ENCODE measurements around the gene TFF3. TPM values are rescaled to one million over a fixed set of nuclear protein-coding genes. Genes with fewer than 3 reads are reported as not detected.

Gene TFF3
- total RNA-seq, 1 donor from 2014 or later, result not detected

- H3K9ac ChIP-seq, result no peak overlapping the region
- no peak overlapping the region for H3K4me3 ChIP-seq
- no peak overlapping the region for H3K27ac Mint-ChIP-seq
- H3K9me3 ChIP-seq (ENCODE audit: low read depth), result no peaks in the 10 kb centered on the region
- no peaks in the 10 kb centered on the region for H3K79me2 ChIP-seq (ENCODE audit: low read depth)
- H3K4me2 ChIP-seq, result no peak overlapping the region
- no peak for DNase-seq (ENCODE audit: low spot score)
- no peaks in the 10 kb centered on the region for H3K36me3 ChIP-seq
- no peaks in the 10 kb centered on the region for H3K36me3 Mint-ChIP-seq
- H3K9me3 Mint-ChIP-seq, result peaks cover 3% of the 10 kb centered on the region
- peaks cover 17% of the 10 kb centered on the region for H3K27me3 Mint-ChIP-seq (ENCODE audit: insufficient read depth, low read depth)
- no peaks in the 10 kb centered on the region for H3K27me3 ChIP-seq
- no peaks in the 10 kb centered on the region for H3K4me1 ChIP-seq
- no peak overlapping the region for H3K27ac ChIP-seq
- no peaks in the 10 kb centered on the region for H3F3A ChIP-seq (ENCODE audit: low read depth)
- H4K20me1 ChIP-seq (ENCODE audit: low read depth), result no peaks in the 10 kb centered on the region
- no peak overlapping the region for H3K4me3 Mint-ChIP-seq
- H3K4me1 Mint-ChIP-seq, result no peaks in the 10 kb centered on the region
- TF ChIP-seq CTCF (IDR thresholded peaks at IDR 0.05) (no peak), EZH2 (IDR thresholded peaks at IDR 0.05) (no peak), EZH2phosphoT487 (IDR thresholded peaks at IDR 0.05) (no peak)
- H2AFZ ChIP-seq (replicated peaks), result no peak overlapping the region
Measured at GRCh38 chr21:42282021-42282420, 33.2 kb downstream of the TFF3 start.

GRCh38 chr21:42281181-42281680 lies 34.0 kb downstream of the TFF3 start:
- Histone ChIP-seq H4K20me1 (ENCODE audit: low read depth) (no peaks in the 10 kb centered on the region), H3K9me3 (ENCODE audit: low read depth) (no peaks in the 10 kb centered on the region), H3K4me3 (no peak overlapping the region), H3K4me1 (no peaks in the 10 kb centered on the region), H3K27ac (no peak overlapping the region), H3K9ac (no peak overlapping the region), H3F3A (ENCODE audit: low read depth) (no peaks in the 10 kb centered on the region), H3K27me3 (no peaks in the 10 kb centered on the region), H2AFZ (replicated peaks) (no peak overlapping the region), H3K79me2 (ENCODE audit: low read depth) (no peaks in the 10 kb centered on the region), H3K36me3 (no peaks in the 10 kb centered on the region), H3K4me2 (no peak overlapping the region)
- TF ChIP-seq EZH2phosphoT487 (IDR thresholded peaks at IDR 0.05) (no peak), CTCF (IDR thresholded peaks at IDR 0.05) (no peak), EZH2 (IDR thresholded peaks at IDR 0.05) (no peak)
- DNase-seq (ENCODE audit: low spot score), result no peak
- Mint-ChIP-seq H3K9me3 (no peaks in the 10 kb centered on the region), H3K27ac (no peak overlapping the region), H3K36me3 (no peaks in the 10 kb centered on the region), H3K4me3 (no peak overlapping the region), H3K27me3 (ENCODE audit: insufficient read depth, low read depth) (peaks cover 16% of the 10 kb centered on the region), H3K4me1 (no peaks in the 10 kb centered on the region)

- TF ChIP-seq EZH2 (IDR thresholded peaks at IDR 0.05), result no peak
- no peak for TF ChIP-seq EZH2phosphoT487 (IDR thresholded peaks at IDR 0.05)
- TF ChIP-seq CTCF (IDR thresholded peaks at IDR 0.05), result no peak
- Mint-ChIP-seq H3K36me3 (no peaks in the 10 kb centered on the region), H3K4me3 (no peak overlapping the region), H3K27me3 (ENCODE audit: insufficient read depth, low read depth) (peaks cover 16% of the 10 kb centered on the region), H3K9me3 (no peaks in the 10 kb centered on the region), H3K4me1 (no peaks in the 10 kb centered on the region), H3K27ac (no peak overlapping the region)
- no peak overlapping the region for H3K9ac ChIP-seq
- no peak overlapping the region for H3K4me2 ChIP-seq
- no peak overlapping the region for H3K27ac ChIP-seq
- H3F3A ChIP-seq (ENCODE audit: low read depth), result no peaks in the 10 kb centered on the region
- H2AFZ ChIP-seq (replicated peaks), result no peak overlapping the region
- H3K27me3 ChIP-seq, result no peaks in the 10 kb centered on the region
- no peak overlapping the region for H3K4me3 ChIP-seq
- no peaks in the 10 kb centered on the region for H3K4me1 ChIP-seq
- no peaks in the 10 kb centered on the region for H4K20me1 ChIP-seq (ENCODE audit: low read depth)
- no peak for DNase-seq (ENCODE audit: low spot score)
- no peaks in the 10 kb centered on the region for H3K36me3 ChIP-seq
- no peaks in the 10 kb centered on the region for H3K9me3 ChIP-seq (ENCODE audit: low read depth)
- no peaks in the 10 kb centered on the region for H3K79me2 ChIP-seq (ENCODE audit: low read depth)
Measured at GRCh38 chr21:42280356-42281180, 34.6 kb downstream of the TFF3 start.
